Activated T-helper 1 cell treated with anti-CD3 and anti-CD28 coated beads, Interleukin-12 subunit alpha, Interleukin-12 subunit beta, Interleukin-2, Interleukin-4 antibody, amounts not matched to agents 30 ng/mL and 10 ng/mL and 1 ng/mL, durations not matched to agents 14 hours and 24 hours and 36 hours (primary cell): ENCODE data around the gene KLK5. TPM values are rescaled to one million over a fixed set of nuclear protein-coding genes. Genes with fewer than 3 reads are reported as not detected.

Source experiments
- total RNA-seq: library from RNA; stranded (reverse); gene quantifications from 2 replicates; pipeline ENCODE4 v1.2.3, GENCODE V29; 2022

KLK5 gene
- total RNA-seq, 1 donor from 2014 or later = not detected

Other genes with a start within 250 kb of the KLK5 start
- not detected in 2 replicates for gene SHANK1, start 233.2 kb downstream of the KLK5 start, total RNA-seq
- gene CLEC11A, start 229.7 kb downstream of the KLK5 start, total RNA-seq = 0.75 and 0.83 TPM in 2 replicates
- not detected in 2 replicates for gene GPR32, start 182.6 kb downstream of the KLK5 start, total RNA-seq
- not detected in 2 replicates for gene ACP4, start 162.6 kb downstream of the KLK5 start, total RNA-seq
- 2.5 and 3.4 TPM in 2 replicates for gene KLK1, start 129.3 kb downstream of the KLK5 start, total RNA-seq
- not detected in 2 replicates for gene KLK15, start 119.5 kb downstream of the KLK5 start, total RNA-seq
- not detected in 2 replicates for gene KLK3, start 98.1 kb downstream of the KLK5 start, total RNA-seq
- not detected in 2 replicates for gene KLK2, start 79.6 kb downstream of the KLK5 start, total RNA-seq
- gene KLK4, start 41.6 kb downstream of the KLK5 start, total RNA-seq = not detected in 2 replicates
- not detected in 2 replicates for gene KLK6, start 16.6 kb upstream of the KLK5 start, total RNA-seq
- gene KLK7, start 30.9 kb upstream of the KLK5 start, total RNA-seq = not detected in 2 replicates
- not detected in 2 replicates for gene KLK8, start 48.6 kb upstream of the KLK5 start, total RNA-seq
- gene KLK10, start 66.7 kb upstream of the KLK5 start, total RNA-seq = not detected in 2 replicates
- not detected in 2 replicates for gene KLK11, start 73.6 kb upstream of the KLK5 start, total RNA-seq
- gene KLK12, start 82.0 kb upstream of the KLK5 start, total RNA-seq = not detected in 2 replicates
- gene KLK13, start 112.1 kb upstream of the KLK5 start, total RNA-seq = not detected in 2 replicates
- 0.64 and 1.2 TPM in 2 replicates for gene KLK14, start 129.8 kb upstream of the KLK5 start, total RNA-seq
- 12.5 and 14.0 TPM in 2 replicates for gene CTU1, start 155.4 kb upstream of the KLK5 start, total RNA-seq
- gene SIGLEC9, start 171.9 kb upstream of the KLK5 start, total RNA-seq = 0.29 and 0.42 TPM in 2 replicates
- gene SIGLEC7, start 189.3 kb upstream of the KLK5 start, total RNA-seq = not detected in 2 replicates